Nephron (organoid): Measurements from ENCODE around the gene DNAJC18.

Source experiments
- H3K27ac Mint-ChIP-seq, 3 experiments: 2 replicates each; pipeline ENCODE4 v1.8.0; 2020; ENCODE audit warnings: mixed read lengths in 3 of 3, mild to moderate bottlenecking in 2 of 3, moderate library complexity in 1 of 3
- H3K27me3 Mint-ChIP-seq: 2 replicates; pipeline ENCODE4 v1.8.0; 2021; ENCODE audit warnings: low read depth, mild to moderate bottlenecking, moderate library complexity, mixed read lengths
- H3K36me3 Mint-ChIP-seq: 2 replicates; pipeline ENCODE4 v1.8.0; 2020; ENCODE audit warnings: low read depth, mixed read lengths
- H3K4me1 Mint-ChIP-seq: 2 replicates; pipeline ENCODE4 v1.8.0; 2020; ENCODE audit warnings: mixed read lengths
- H3K4me3 Mint-ChIP-seq, 3 experiments: 2 replicates each; pipeline ENCODE4 v1.8.0; 2020; ENCODE audit warnings: mild to moderate bottlenecking in 3 of 3, mixed read lengths in 3 of 3, moderate library complexity in 2 of 3
- H3K9me3 Mint-ChIP-seq: 2 replicates; pipeline ENCODE4 v1.8.0; 2020; ENCODE audit warnings: mixed read lengths
- TF ChIP-seq, protein P1 (sequence below), 3 experiments: fragments of 200-600 bp; sonication (generic); IDR thresholded peaks; one replicate each; pipeline ENCODE4 v1.5.0; 2021; ENCODE audit warnings: antibody characterized with exemption in 3 of 3; ENCODE audit not compliant: unreplicated experiment in 3 of 3

DNAJC18 gene

DNA sequence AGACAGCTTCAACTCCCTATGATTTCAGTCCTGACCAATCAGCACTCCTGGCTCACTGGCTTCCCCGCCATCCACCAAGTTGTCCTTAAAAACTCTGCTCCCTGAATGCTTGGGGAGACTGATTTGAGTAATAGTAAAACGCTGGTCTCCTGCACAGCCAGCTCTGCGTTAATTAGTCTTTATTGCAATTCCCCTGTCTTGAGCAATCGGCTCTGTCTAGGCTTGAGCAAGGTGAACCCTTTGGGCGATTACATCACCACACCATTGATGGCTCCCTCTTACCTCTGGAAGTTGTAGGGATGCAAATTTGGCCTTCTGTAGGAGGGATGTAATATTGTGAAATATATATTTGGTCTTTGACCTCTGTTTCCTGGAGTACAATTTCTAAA is 53.3 kb downstream of the DNAJC18 start:
- Mint-ChIP-seq H3K4me1 (peaks cover 17% of the 10 kb centered on the region), H3K27me3 (peaks cover 1% of the 10 kb centered on the region), H3K9me3 (no peaks in the 10 kb centered on the region), H3K36me3 (no peaks in the 10 kb centered on the region), H3K27ac (no peak overlapping the region), H3K4me3 (no peak overlapping the region)
- TF ChIP-seq, protein P1, sequence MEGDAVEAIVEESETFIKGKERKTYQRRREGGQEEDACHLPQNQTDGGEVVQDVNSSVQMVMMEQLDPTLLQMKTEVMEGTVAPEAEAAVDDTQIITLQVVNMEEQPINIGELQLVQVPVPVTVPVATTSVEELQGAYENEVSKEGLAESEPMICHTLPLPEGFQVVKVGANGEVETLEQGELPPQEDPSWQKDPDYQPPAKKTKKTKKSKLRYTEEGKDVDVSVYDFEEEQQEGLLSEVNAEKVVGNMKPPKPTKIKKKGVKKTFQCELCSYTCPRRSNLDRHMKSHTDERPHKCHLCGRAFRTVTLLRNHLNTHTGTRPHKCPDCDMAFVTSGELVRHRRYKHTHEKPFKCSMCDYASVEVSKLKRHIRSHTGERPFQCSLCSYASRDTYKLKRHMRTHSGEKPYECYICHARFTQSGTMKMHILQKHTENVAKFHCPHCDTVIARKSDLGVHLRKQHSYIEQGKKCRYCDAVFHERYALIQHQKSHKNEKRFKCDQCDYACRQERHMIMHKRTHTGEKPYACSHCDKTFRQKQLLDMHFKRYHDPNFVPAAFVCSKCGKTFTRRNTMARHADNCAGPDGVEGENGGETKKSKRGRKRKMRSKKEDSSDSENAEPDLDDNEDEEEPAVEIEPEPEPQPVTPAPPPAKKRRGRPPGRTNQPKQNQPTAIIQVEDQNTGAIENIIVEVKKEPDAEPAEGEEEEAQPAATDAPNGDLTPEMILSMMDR (IDR thresholded peaks at IDR 0.05; ENCODE audit: unreplicated experiment in 3 of 3), result no peak

- Mint-ChIP-seq H3K4me3 (no peak overlapping the region), H3K27ac (no peak overlapping the region), H3K36me3 (no peaks in the 10 kb centered on the region), H3K27me3 (no peaks in the 10 kb centered on the region), H3K4me1 (peaks cover 12% of the 10 kb centered on the region), H3K9me3 (no peaks in the 10 kb centered on the region)
- TF ChIP-seq, protein P1 (IDR thresholded peaks at IDR 0.05; ENCODE audit: unreplicated experiment in 3 of 3), result no peak
Observed at GRCh38 chr5:139385061-139386049, 54.0 kb downstream of the DNAJC18 start.

GRCh38 chr5:139384591-139385051 is 54.7 kb downstream of the DNAJC18 start:
- Mint-ChIP-seq H3K36me3 (no peaks in the 10 kb centered on the region), H3K4me1 (peaks cover 12% of the 10 kb centered on the region), H3K27me3 (no peaks in the 10 kb centered on the region)

GRCh38 chr5:139383993-139384590 is 55.2 kb downstream of the DNAJC18 start:
- H3K4me1 Mint-ChIP-seq, result peaks cover 12% of the 10 kb centered on the region
- no peaks in the 10 kb centered on the region for H3K27me3 Mint-ChIP-seq
- peak overlapping the region; percentile 86 to 94 (median 88) for H3K27ac Mint-ChIP-seq
- H3K9me3 Mint-ChIP-seq, result no peaks in the 10 kb centered on the region
- TF ChIP-seq, protein P1 (IDR thresholded peaks at IDR 0.05; ENCODE audit: unreplicated experiment in 3 of 3), result no peak
- H3K36me3 Mint-ChIP-seq, result no peaks in the 10 kb centered on the region
- no peak overlapping the region for H3K4me3 Mint-ChIP-seq

More at GRCh38 chr5:139384591-139385051, 54.7 kb downstream of the DNAJC18 start:
- Mint-ChIP-seq H3K4me3 (no peak overlapping the region), H3K9me3 (no peaks in the 10 kb centered on the region), H3K27ac (peak overlapping the region in 2 of 3 experiments; percentile 3 to 63)
- TF ChIP-seq, protein P1 (IDR thresholded peaks at IDR 0.05; ENCODE audit: unreplicated experiment in 3 of 3), result no peak

GRCh38 chr5:139383275-139383992 is 55.9 kb downstream of the DNAJC18 start, which contains the start of gene SLC23A1:
SLC23A1 (minus strand) TSS chr5:139383297; CDS start chr5:139383253, 44 bp downstream.
- Mint-ChIP-seq H3K27ac (peak within 1 kb of the TSS; percentile 86 to 94 (median 88)), H3K4me1 (peaks cover 12% of the 10 kb centered on the region), H3K9me3 (no peaks in the 10 kb centered on the region), H3K36me3 (no peaks in the 10 kb centered on the region), H3K4me3 (no peak within 1 kb of the TSS), H3K27me3 (no peaks in the 10 kb centered on the region)
- TF ChIP-seq, protein P1 (IDR thresholded peaks at IDR 0.05; ENCODE audit: unreplicated experiment in 3 of 3), result no peak
